SH-SY5Y (cell line): ENCODE measurements around the gene RGS12.

Experiments
- GATA2 ChIP-seq: IDR thresholded peaks from 2 replicates; pipeline ENCODE4 v1.6.1; 2011; ENCODE audit warnings: mild to moderate bottlenecking, low read depth, low read length
- GATA3 ChIP-seq: IDR thresholded peaks from 2 replicates; pipeline ENCODE4 v1.6.1; 2011; ENCODE audit warnings: low read depth, mild to moderate bottlenecking, low read length, moderate library complexity

RGS12 gene

DNA sequence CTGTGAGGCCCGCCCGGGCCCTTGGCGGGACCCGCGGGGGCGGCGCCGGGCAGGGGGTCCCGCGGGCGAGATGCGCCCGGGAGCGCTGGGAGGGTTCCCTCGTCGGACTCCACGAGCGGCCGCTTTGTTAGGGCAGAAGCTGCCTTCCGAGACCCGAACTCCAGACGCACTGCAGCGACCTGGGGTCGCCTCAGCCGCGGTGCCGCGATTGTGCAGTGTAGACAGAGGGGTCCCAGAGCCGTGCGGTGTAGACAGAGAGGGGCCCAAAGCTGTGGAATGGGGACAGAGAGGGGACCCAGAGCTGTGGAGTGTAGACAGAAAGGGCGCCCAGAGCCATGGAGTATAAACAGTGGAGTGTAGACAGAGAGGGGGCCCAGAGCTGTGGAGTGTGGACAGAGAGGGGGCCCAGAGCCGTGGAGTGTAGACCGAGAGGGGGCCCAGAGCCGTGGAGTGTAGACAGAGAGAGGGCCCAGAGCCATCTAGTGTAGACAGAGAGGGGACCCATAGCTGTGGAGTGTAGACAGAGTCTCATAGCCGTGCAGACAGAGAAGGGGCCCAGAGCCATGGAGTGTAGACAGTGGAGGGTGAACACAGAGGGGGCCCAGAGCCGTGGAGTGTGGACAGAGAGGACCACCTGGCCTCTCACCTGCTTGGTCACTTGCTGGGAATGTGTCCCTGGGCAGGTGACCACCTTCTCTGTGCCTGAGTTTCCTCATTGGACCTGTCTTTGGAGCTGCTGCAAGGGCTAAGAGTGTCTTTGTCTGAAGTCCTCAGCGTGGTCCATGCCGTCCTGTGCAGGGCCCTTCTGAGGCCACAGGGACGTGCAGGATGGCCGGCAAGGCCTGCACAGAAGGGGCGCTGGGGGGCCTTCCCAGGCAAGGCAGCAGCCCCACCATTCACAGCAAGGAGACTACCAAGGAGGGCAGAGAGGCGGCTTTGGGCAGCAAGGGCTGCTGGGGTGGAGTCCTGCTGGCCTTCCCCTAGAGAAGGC lies 875 bp downstream of the RGS12 start:
- TF ChIP-seq GATA2 (no peak), GATA3 (no peak)

DNA sequence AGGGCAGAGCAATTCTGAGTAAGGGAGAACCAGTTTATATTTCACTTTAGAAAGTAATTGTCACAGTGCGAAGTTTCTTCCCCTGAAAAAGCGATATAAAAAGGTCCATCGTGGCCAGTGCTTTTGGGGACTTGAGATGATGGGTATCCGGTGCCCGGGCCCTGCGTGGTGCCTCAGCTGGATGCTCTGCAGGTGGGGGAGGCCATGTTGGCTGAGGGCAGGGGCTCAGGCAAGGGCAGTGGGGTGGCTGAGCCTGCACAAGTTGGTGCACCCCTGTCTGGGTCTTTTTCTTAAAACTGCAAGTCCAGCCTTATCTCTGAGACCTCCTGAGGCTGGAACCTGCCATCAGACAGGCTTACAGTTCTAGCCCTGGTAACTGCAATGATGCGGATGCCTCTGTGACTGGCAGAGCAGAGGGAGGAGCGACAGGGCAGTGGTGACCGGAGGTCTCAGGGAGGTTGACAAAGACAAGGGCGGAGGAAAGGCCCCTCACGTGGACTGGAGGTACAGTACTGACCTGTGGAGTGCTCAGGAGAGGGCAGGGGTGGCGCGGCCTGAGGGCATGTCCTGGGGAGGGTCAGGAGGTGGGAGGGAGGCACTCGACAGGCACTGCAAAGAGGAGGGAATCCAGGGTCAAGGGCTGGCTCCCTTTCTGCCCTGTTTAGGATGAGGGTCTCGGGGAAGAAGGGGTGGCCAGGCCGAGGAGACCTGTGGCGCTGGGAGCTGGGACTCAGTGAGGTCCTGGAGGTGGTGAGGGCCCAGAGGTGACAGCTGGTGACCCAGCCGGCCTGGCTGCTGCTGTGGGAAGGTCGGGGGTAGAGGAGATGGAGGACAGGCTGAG lies 1.8 kb downstream of the RGS12 start:
- TF ChIP-seq GATA2 (no peak), GATA3 (no peak)

DNA sequence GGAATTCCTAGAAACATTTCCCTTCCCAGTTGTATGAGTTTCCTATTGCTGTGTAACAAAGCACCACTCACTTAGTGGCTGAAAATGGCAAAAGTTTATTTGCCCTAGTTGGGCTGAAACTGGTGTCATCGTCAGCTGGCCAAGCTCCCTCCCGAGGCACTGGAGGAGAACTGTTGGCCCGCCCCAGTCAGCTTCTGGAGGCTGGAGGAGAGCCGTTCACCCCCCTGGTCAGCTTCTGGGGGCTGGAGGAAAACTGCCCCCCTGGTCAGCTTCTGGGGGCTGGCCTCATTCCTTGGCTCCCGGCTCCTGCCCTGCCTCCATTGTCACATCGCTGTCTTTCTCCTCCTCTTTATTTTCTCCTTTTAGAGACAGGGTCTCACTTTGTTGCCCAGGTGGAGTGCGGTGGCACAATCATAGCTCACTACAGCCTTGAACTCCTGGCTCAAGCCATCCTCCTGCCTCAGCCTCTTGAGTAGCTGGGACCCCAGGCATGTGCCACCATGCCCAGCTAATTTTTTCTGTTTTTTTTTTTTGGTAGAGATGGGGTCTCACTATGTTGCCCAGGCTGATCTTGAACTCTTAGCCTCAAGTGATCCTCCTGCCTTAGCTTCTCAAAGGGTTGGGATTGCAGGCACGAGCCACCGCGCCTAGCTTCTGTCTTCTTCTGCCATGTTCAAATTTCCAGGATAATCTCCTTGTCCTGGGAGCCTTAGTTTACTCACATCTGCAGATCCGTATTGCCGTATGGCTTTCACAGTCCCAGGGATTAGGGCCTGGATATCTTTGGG lies 3.2 kb downstream of the RGS12 start:
- no peak for TF ChIP-seq GATA3
- no peak for TF ChIP-seq GATA2

DNA sequence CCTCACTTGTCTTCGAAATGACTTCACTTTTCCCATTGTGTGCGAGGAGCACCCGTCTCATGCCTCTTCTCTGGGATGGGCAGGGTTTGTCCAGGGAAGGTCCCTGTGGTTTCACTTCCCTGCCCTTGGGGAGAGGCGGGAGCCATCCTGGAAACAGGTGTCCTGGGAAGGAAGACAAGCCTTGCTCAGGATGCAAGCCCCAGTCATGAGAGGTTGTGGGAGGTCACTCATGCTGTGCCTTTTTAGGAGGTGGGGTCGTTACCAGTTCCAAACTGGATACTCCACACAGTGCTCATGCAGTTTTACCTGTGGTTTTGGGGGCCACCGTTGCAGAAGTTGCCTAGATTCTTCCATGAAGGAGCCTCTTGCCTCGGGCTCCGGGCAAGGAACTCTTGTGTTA lies 3.8 kb downstream of the RGS12 start:
- TF ChIP-seq GATA2 (no peak), GATA3 (no peak)

DNA sequence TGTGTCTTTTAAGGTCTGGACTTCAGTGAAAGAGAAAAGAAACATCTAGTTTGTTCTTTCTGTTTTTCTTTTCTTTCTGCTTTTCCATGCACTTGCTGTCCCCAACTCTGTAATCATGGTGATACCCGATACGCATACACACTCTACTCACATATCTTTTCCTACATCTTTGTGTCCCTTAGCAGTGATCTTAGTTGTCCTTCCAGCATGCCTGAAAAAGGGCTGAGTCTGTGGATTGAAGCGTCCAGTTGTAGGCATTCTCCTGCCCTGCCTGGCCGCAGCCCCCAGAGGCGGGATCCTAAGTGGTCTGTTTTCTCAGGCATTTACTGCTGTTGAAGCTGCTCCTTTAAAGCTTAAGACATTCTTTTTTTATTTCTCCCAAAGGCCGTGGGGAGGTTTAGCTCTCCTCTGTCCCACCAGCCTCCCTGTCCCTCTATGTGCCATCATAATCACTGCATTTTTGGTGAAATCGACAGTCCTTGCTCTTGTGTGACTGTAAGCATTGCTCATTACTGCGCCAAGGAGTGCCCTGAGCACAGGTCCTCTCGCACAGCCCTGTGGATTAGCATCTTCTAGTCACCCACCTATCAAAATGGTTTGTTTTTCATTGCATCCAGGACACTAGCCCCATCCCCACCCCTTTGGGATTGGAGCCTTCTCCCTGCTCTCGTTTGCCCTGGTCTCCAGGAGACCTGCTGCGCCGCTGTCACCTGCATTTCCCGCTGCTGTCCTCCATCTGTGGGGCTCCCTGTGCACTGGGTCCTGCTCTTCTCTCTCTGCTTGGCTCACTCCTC lies 4.4 kb downstream of the RGS12 start:
- TF ChIP-seq GATA3 (no peak), GATA2 (no peak)

DNA sequence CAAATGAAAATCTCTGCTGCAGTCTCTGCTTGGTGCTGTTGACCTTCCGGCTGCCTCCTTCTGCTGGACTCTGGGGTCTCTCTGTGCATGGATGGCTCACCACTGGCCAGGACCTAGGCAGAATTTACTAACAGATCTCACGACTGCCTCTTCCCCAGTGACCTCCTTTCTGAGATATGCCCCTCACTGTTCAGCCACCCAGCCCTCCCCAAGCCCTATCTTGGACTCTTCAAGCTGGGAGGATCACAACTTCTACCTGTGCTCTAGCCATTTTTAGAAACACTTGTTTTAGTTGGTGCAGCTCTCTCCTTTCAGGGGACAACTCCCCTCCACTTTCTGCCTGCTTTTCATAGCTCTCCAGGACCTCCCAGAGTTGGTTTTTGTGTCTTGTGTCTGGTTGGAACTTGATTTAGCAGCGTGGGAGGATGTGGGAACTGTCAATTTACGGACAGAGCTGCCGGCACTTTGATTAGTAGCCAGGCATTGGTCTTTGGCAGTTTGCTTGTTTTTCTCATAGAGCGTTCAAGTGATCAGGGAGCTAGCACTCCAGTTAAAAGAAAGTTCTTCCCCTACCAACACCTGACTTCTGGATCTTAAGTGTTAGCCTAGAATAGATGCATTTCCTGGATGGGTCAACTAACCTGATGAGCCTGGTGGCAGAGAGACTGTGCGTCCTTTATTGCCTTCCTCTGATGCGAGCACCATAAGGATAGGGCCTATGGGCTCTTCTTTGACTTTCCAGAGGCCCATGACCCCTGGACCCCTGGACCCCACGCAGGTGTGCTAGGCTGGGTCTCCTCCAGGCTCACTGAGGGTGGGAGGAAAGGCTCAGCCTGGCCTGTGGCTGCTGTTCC lies 6.5 kb downstream of the RGS12 start:
- TF ChIP-seq GATA3 (no peak), GATA2 (no peak)

DNA sequence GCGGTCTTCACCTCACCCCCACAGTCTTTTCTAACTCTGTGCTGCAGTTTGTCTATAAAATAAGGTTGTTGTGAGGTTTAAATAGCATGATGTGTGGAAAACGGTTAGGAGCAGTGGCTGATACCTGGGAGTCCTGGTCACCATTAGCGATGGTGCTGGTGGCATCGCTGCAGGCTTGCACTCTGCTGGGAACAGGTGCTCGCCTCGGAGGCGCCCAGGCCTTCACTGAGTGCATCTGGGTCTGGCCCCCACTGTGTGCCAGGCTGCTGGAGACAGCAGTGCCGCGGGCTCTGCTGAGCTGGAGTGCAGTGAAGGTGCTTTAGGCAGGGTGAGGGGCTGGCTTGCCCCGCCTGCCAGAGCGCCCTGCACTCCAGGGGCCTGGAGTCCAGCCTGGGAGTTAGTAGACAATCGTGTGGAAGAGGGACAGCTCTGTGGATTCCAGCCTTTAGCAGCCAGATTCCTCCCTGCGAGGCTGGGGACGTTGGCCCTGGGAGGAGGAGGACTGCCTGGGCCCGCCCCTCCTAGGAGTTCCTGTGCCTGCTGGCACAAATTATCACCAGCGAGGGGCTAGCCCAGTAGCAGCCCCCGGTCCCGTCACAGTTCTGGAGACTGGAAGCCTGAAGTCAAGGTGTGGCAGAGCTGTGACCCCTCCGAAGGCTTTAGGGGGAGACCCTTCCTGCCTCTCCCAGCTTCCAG lies 7.3 kb downstream of the RGS12 start:
- no peak for TF ChIP-seq GATA3
- no peak for TF ChIP-seq GATA2

DNA sequence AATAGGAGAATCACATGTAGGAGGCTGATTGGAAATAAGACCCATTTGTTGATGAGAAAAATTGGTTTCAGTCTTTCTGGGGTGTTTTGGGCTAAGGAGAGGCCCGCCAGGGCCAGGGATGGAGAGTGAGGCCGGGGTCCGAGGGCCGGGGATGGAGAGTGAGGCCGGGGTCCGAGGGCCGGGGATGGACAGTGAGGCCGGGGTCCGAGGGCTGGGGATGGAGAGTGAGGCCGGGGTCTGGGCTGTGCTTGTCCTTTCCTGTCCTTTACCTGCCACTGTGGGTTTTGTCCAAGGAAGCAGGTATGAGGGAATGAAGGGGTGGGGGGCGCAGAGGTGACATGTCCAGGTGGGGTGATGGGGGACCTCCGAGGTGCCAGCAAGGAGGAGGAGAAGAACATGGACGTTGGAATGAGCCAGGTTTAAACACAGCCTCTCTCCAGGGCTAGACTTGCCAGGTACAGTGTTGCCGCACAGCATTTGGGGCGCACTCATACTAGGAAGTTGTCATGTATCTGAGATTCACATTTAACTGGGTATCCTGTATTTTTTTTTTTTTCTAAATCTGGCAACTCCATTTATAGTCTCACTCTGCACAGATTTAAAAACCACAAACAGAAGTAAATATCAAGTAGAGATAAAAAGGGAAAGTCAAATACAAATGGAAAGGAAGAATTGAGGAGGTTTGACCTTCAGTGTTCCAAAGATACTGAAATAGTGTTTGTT lies 8.8 kb downstream of the RGS12 start:
- no peak for TF ChIP-seq GATA2
- TF ChIP-seq GATA3: no peak

DNA sequence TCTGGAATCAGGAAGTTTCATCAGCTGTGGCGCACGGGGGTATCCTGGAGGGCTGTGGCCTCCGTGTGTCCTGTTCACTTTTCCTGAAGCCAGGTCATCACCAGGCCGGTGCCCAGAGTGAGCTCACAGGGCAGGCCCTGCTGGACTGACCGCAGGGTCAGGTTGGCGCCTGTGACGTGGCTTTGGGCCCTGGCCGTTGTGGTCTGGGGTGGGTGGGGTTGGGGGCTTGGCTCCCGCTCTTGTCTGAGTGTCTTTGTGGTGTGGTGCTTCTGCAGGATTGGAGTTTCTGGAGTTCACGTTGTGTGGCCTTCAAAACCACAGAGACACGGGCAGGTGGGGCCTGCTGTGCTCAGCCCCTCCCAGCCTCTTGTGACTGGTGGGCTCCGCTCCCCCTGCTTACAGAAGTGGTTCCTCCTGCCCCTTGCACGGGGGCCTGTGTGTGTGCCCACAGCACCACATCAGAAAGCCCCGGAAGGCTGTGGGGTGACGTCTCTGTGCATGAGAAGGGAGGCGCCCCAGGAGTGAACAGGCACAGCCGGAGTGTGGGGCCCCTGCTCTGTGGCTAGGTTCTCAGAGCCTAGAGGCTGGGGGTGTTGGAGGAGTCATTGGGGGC lies 9.5 kb downstream of the RGS12 start:
- TF ChIP-seq GATA2 (no peak), GATA3 (no peak)

DNA sequence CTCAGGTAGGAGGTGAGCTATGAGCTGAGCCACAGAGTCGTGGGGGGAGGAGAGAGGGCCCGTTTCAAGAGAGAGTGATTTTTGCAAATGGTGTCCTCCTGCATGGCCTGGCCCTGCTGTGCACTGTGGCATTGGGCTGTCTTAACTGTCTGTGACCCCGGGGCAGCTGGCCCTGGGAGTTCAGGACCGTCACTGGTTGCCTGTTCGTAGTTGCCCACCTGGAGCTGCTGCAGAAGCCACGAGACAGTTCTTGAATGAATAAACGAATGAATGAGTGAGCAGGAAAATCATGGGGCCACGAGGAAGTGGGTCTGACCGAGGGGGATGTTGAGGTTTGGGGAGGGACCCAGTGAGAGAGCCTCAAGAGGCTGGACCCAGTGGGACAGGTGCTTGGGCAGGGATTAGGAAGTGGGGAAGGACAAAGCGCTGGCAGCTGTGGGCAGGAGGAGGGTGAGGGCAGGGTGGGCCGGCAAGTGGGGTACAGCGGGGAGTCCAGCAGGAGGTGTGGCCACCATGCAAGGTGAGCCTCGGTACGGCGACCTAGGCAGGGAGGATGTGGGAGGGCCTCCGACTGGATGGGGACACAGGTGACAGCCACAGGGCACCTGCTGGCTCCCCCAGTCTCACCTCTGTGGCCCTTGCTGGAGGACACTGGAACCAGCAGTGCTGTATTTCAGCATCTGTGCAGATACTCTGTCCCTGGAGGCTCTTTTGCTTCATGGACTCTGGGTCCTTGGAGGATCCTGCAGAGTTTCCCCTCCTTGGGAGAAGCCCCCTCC lies 10.2 kb downstream of the RGS12 start:
- no peak for TF ChIP-seq GATA3
- no peak for TF ChIP-seq GATA2

DNA sequence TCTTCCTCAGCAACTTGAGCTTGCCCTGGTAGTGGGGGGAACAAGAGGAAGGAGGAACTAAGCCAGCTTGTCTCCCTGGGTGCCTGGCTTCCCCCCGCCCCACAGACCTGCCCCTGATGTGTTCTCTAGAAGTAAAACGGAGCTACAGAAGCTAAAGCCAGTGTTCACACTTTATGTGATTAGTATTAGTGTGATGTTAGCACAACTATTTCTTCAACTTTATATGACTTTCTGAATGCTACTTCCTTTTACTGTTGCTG lies 10.7 kb downstream of the RGS12 start:
- TF ChIP-seq GATA3 (no peak), GATA2 (no peak)
